GM19043 (cell line): ENCODE data around the gene ATPAF2.
"Not testable (repeated sequence)": the region's sequence is repeated elsewhere in the genome, so short reads cannot be mapped to it uniquely, and the experiment has no call there.

Experiments used
- ATAC-seq: cut with Tn5 transposase; IDR thresholded peaks from one replicate; pipeline ENCODE4 v1.9.1; 2021; ENCODE audit warnings: low read depth; ENCODE audit not compliant: unreplicated experiment

Gene ATPAF2

DNA sequence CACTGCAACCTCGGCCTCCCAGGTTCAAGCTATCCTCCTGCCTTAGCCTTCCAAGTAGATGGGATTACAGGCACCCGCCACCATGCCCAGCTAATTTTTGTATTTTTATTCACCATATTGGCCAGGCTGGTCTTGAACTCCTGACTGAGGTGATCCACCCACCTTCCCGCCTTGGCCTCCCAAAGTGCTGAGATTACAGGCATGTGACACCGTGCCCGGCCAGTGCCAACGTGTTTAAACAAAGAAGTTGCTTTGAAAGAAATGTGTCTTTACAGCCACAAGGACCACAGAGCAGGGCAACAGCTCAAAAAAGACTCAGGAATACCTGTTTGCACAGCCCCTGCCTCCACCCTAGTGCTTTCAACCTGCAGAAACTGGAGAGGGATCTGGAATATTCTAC, 25.0 kb downstream of the ATPAF2 start:
- no peak for ATAC-seq

DNA sequence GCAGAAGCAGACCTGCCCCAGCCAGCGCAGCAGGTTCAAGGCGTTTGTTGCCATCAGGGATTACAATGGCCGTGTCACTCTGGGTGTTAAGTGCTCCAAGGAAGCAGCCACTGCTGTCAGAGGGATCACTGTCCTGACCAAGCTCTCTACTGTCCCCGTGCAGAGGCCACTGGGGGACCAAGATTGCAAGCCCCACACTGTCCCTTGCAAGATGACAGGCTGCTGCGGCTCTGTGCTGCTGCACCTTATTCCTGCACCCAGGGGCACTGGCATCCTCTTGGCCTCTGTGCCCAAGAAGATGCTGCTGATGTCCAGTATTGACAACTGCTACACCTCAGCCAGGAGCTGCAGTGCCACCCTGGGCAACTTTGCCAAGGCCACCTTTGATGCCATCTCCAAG, 27.7 kb downstream of the ATPAF2 start:
- no peak for ATAC-seq

DNA sequence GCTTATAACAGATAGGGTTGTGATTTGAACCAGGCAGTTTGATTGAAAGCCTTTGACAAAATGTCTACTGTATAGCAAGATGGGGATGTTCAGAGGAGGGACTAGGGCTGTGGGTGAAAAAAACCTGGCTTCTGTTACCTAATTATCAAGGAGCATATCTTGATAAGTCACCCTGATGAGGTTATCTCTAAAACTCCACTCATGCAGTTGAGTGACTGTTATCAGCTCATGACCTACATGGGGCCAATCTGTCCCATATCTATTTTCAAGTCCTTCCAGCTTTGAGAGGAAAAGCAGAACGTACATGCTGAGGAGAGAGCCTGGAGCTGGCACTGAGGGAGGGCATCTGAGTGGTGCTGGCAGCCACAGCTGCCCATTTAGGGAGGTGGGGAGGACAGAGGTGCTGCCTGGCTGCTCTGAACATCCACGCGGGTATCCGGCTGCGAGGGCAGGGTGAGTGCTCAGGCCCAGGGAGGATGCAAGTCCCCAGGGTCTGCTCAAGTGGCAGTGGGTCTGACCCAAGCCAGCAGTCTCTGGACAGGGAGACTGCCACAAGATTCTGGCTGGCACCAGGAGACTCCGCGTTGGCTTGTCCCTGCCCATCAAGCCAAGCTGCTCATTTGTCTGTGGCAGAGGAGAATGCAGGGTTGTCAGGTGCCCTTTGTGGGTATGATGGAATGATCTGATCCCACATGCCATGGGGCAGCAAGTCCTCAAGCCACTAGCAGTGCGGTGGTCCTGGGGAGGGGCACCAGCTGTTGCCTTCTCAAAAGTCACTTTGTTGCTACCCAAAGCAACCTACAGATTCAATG, 29.2 kb downstream of the ATPAF2 start:
- no peak for ATAC-seq

DNA sequence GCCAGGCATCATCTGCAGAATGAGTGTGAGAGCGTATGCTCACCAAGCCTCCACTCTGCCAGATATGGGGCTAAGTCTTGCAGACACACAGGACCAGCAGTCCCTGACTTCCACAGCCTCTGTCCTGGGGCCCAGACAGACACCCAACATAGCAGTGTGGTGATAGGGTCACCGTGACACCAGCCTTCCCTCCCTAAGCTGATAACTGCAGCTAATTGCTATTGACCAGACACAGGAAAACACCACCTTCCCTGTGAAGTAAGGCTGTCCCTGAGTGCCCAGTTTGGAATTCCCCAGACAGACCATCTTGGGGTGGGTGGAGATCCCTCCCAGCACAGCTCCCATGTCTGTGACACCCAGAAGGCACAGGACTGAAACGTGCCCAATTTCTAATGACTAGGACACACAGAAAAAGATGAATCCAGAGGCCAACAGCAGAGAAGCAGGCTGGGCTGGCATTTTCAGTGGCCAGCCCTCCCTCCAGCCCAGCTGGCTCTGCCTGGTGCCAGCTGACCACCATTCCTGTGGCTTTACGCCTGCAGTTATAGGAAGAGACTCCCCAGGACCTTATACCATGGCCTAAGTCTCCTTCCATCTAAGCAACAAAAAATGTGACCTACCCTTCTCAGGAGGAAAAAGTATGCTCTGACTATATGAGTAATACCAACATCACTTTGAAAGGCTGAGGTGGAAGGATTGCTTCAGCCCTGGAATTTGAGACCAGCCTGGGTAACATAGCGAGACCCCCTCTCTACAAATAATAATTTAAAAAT, 30.3 kb downstream of the ATPAF2 start:
- no peak for ATAC-seq

DNA sequence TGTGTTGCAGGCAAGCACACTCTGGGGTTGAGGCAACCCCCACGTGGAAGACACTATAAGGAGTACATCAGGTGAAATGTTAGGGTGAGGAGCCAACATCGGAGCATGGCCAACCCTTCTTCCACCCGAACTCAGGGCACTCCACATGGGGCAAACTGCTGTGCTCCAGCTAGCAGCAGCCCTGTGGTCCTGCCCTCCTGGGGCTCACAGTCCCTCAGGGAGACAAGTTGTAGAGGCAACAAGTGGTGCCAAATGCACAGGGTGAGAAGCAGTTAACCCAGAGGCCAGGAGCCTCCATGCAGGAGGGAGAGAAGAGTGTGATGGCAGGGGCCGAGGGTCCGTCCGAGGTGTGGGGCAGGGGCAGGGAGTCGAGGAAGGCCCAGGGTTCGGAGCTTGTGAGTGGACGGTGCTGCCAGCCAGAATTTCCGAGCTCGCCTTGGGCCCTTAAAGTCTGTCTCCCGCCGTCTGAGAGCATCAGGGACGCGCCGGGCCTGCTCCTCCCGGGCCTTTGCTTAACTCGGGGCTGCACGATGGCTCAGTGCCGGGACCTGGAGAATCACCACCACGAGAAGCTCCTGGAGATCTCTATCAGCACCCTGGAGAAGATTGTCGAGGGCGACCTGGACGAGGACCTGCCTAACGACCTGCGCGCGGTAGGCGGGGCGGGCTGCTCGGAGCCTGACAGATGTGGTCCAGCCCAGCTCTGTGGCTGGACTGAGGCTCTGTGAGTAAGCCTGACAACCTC, 32.3 kb downstream of the ATPAF2 start:
- no peak for ATAC-seq

DNA sequence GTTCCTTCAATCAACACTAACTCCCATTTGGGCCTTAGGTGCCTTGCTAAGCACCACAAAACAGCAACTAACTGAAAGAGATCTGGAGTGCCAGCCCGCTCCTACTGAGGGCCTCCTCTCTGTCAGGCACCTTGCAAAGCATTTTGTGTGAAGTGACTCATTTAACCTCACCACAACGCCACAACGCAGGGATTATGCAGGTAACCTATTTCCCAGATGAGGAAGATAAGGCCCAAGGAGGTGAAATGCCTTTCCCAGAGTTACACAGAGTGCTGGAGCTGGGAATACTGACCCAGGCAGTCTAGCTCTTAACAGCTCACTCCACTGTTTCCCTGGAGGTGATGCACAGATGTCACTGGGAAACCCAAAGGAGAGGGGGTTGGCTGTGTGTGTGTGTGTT, 33.5 kb downstream of the ATPAF2 start:
- ATAC-seq, result no peak

DNA sequence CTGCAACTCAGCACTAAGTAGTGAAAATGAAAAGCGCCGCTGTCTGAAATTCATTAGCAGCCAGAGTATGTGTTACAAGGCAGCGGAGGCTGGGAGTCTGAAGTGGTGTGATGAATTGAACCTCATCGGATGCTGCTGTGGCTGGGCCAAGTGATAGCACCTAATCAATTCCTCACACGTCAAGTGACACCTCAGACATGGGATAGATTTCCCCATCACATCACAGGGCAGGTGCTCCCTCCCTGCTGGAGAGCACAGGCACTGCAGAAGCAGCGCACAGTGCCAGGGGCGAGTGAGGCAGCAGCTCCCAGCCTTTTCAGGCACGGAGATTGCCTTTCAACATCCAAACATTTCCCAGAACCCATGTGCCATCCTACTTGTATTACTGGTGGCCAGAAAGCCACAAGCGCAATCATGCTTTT, 34.1 kb downstream of the ATPAF2 start:
- no peak for ATAC-seq

DNA sequence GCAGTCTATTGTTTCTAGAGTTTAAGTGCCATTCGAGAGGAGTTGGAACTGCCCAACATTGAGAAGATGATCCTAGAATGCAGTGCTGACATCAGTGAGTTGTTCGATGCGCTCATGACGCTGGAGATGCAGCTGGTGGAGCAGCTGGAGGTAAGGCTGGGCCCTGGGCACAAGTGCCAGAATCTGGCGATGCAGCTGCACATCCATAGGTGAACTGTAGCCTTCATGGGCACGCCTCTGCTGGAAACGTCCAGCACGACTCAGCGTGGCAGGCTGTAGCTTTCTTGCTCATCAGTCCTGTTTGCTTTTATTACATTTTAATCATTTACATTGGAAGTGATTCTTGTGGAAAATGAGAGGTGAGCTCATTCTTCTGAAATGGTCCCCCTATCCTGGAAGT, 34.6 kb downstream of the ATPAF2 start:
- ATAC-seq, result no peak

DNA sequence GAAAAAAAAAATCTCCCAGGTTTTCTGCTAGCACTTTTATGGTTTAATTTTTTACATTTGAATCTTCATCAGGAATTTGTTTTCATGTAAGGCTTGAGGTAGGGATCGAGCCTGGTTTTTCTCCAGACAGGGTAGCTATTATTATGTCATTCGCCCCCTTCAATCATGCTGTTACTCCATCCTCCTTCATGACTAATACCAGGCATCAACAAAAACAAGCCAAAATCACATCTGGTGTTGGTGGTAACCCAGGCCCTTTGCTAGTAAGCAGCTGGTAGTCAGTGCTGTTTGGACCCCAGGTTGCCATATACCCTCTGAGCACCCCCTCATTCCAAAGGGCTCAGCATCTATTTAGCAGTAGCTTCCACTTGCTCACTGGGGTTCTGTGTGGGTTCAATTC, 36.8 kb downstream of the ATPAF2 start:
- ATAC-seq, result no peak

DNA sequence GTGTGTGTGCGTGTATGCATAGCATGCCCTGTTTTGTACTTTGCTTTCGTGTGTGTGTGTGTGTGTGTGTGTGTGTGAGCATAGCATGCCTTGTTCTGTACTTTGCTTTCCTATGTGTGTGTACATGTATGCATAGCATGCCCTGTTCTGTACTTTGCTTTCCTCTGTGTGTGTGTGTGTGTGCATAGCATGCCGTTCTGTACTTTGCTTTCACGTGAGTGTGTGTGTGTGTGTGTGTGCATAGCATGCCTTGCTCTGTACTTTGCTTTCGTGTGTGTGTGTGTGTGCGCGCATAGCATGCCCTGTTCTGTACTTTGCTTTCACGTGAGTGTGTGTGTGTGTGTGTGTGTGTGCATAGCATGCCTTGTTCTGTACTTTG, 38.9 kb downstream of the ATPAF2 start:
- no peak for ATAC-seq

DNA sequence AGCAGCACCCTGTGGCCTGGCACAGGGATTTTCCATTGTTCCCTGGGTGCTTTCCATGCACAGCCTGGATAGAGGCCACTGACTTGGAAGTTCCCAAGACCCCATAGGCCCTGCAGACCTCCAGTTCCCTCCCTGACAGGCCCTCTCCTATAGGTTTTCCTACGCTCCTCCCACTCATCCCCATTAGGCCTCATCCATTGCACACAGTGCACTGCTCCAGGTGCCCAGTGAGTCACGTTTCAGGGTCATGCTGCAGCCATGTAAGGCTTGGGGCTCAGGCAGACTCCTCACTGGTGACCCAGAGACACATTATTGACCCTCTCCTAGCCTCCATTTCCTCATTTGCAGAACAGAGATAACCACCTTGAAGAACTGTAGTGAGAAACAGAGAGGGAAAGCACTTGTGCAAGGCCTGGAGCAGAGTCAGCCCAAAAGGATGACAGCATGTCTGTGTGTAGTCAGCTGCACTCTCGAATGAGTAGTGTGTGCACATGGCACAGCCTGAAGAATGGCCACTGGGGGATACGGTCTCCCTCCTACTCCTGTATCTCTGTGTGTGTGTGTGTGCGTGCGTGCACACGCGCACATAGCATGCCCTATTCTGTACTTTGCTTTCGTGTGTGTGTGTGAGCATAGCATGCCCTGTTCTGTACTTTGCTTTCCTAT, 39.5 kb downstream of the ATPAF2 start:
- no peak for ATAC-seq

DNA sequence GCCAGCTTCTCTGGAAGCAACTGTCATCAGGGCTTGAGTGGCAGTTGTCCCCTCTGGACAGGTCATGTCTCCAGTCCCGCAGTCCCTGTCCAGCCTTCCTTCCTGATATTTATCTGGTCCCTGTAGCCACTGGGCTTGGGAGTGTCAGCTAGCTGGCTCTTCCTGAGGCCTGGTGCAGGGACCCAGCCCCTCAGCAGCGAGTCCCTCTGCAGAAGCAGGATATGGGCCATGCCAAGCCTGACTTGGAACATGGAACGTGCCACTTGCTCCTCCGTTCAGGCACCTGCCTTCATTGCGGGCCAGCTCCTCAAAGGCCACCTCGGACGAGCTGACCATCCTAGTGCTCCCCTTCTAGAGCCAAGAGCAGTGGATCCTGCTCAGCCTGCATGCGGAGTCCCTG, 40.0 kb downstream of the ATPAF2 start:
- ATAC-seq, result no peak

DNA sequence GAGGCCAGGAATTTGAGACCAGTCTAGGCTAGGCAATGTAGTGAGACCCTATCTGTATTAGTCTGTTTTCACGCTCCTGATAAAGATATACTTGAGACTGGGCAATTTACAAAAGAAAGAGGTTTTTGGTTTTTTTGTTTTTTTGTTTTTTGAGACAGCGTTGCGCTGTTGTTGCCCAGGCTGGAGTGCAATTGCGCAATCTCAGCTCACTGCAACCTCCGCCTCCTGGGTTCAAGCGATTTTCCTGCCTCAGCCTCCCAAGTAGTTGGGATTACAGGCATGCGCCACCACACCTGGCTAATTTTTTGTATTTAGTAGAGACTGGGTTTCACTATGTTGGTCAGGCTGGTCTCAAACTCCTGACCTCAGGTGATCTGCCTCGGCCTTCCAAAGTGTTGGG, 43.1 kb downstream of the ATPAF2 start:
- not testable (repeated sequence) for ATAC-seq

DNA sequence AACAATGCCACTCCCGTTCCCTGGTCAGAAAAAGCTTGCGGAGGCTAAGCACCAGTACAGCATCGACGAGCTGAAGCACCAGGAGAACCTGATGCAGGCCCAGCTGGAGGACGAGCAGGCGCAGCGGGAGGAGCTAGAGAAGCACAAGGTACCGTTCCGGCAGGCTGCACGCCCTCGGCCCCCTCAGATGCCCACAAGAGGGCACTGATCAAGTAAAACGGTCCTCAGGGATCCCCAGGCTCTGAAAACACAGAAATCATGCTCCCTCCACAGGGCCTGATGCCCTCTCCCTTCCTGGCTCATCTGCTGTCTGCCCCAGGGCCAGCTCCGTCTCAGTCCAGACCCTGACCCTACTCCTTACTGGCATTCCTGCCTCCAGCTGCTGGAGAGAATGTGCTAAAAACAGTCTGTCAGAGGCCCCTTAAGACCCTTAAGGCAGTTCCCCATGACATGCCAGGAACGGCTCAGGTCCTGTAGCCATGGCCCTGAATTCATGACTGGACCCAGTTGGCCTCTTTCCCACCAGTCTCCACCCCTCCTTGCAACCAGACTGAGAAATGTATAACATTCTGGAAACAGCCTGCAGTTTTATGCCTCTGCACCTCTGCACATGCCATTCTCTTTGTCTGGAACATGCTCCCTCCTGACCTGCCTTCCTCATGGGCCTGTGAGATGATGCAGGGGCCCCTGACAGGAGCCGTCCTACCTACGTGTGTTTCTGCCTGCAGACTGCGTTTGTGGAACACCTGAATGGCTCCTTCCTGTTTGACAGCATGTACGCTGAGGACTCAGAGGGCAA, 44.5 kb downstream of the ATPAF2 start:
- no peak for ATAC-seq

DNA sequence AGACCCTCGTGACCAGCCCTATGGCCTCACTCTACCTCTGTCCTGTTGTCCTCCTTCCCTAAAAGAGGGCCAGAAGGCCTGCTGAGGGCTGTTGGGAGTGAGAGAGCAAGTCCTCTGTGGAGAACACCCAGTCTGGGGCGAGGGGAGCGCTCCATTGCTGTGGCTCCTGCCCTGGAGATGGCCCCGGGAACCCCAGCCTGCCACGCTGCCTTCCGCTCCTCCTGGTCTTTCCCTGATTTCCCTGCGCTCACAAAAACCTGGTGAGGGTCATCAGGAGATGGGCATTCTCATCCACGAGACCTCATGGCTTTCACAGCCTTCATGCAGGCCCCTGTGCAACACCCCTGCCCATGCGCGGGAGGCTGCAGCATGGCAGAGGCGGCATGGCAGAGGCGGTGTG, 45.1 kb downstream of the ATPAF2 start:
- no peak for ATAC-seq

DNA sequence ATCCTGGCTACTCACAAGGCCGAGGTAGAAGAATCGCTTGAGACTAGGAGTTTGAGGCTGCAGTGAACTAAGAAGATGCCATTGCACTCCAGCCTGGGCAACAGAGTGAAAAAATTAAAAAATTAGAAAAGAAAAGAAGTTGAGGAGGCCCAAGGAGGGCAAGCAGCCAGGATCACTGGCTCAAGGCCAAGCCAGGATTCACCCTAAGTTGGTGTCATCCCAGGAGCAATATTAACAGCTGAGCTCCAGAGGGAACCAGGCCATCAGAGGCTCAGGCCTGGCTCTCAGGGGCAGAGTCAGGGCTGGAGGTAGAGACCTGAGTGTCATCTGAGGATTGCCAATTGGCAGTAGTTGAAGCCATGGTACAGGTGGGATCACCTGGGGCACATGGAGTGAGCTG, 45.6 kb downstream of the ATPAF2 start:
- ATAC-seq, result no peak

DNA sequence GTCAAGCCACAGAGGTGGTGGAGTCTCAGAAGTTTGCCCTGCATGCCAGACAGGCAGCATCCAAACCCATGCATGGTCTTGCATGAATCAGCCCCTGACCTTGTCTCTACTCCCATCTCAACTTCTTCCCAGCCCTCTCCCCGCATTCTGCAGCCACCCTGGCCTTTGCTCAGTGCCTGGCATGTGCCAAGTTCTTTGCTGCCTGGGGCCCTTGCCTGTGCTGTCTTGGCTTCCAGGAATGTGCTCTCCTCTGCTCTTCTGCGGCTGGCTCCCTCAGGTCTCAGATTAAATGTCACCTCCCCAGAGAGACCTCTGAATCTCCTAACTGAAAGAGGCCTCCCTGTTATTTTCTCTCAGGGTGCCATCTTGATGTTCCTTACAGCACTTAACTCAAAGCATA, 48.7 kb downstream of the ATPAF2 start:
- ATAC-seq, result no peak

DNA sequence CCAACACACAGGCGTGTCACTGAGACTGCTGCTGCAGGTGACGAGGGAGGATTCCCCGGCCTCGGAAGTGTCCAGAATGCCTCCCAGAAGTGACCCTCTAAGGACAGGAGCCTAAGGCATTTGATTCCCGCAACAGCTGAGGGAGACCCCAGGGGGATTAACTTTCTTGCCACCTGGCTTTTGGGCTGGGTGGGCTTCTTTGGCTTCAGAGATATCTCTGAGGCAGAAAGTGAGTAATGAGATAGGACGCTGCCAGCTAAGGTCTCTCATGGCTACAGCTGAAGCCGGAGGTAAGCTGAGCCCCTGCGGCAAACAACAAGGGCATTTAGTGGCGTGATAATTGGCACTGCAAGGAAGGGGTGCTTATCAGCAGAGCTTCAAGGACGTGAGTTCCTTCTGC, 49.4 kb downstream of the ATPAF2 start:
- ATAC-seq, result no peak

DNA sequence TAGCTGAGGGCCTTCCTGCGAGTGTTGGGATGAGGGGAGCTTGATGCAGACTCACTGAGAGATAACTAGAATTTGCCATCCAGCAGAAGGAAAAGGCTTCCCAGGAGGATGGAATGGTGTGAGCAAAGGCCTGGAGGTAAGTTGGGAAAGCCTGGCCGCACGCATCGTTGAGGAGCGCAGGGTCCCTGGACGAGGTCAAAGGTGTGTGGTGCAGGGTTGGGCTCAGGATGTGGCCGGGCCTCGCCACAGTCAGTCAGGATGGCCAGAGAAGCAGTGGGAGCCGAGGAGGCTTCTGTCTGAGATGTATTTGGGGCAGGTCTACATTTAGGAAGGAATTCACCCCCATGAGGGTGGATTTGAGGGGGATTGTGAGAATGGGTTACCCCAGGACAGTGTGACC, 49.9 kb downstream of the ATPAF2 start:
- no peak for ATAC-seq

DNA sequence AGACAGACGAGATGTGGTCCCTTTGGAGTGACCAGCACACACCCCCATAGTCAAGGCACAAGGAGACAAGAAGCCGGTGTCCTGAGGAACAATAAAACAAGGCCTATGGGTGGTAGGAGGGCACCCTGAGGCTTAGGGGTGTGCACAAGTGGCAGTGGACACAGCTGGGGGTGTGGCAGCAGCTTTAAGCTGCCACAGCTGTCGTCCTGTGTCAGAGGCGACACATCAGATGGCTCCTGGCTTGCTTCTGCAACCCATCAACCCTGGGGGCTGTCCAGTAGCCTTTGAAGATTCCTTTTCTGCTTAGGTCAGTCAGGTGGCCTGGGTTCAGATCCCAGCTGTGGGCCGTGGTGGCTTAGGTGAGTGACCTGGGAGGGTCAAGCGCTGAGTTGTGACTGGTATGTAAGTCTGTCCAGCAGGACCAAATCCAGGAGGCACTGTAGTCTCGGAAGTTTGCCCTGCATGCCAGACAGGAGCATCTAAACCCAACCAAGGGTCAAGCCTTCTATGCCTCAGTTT, 50.5 kb downstream of the ATPAF2 start:
- no peak for ATAC-seq
